Stimulated activated CD8-positive, alpha-beta memory T cell treated with anti-CD3 and anti-CD28 coated beads, Interleukin-4, amount 100 ng/mL, for 1 hour (primary cell): ENCODE data around the gene RUBCNL.
"Not testable (repeated sequence)": the region's sequence is repeated elsewhere in the genome, so short reads cannot be mapped to it uniquely, and the experiment has no call there.

ENCODE experiments used
- DNase-seq, 2 donors: peaks; one replicate each; pipeline ENCODE4 v3.0.0-alpha.2; 2020; ENCODE audit warnings: low read depth in 2 of 2, low spot score in 1 of 2

Gene RUBCNL

GRCh38 chr13:46377554-46377953, 9.5 kb downstream of the RUBCNL start:
- no peak for DNase-seq

DNA sequence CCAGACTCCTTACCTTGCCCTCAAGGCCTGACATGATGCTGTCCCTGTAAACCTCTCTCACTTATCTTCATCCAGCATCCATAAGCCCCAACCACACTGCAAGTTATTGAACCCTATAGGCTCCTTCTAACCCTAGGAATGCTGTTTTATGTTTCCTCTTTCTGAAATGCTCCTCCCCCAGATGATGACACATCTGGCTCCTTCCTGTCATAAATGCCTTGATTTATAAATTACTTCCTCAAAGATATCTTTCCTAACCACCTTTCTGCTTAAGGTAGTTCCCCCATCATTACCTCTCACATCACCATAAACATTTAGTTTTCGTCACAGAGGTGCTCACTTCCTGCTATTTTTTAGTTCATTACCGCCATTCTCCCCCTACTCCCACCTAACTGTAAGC, 12.3 kb downstream of the RUBCNL start:
- no peak for DNase-seq

GRCh38 chr13:46373623-46374022, 13.4 kb downstream of the RUBCNL start:
- no peak for DNase-seq

DNA sequence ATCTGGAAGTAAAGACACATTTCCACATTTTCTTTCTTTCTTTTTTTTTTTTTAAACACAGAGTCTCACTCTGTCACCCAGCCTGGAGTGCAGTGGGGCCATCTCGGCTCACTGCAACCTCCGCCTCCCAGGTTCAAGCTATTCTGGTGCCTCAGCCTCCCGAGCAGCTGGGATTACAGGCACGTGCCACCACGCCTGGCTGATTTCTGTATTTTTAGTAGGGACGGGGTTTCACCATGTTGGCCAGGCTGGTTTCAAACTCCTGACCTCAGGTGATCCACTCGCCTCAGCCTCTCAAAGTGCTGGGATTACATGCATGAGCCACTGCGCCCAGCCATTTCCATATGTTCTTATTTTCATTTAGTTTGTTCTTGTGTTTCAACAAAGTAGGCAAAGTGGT, 14.1 kb downstream of the RUBCNL start:
- DNase-seq = not testable (repeated sequence)

GRCh38 chr13:46372071-46372470, 15.0 kb downstream of the RUBCNL start:
- no peak for DNase-seq

GRCh38 chr13:46369506-46370277, 17.4 kb downstream of the RUBCNL start:
- DNase-seq = no peak

DNA sequence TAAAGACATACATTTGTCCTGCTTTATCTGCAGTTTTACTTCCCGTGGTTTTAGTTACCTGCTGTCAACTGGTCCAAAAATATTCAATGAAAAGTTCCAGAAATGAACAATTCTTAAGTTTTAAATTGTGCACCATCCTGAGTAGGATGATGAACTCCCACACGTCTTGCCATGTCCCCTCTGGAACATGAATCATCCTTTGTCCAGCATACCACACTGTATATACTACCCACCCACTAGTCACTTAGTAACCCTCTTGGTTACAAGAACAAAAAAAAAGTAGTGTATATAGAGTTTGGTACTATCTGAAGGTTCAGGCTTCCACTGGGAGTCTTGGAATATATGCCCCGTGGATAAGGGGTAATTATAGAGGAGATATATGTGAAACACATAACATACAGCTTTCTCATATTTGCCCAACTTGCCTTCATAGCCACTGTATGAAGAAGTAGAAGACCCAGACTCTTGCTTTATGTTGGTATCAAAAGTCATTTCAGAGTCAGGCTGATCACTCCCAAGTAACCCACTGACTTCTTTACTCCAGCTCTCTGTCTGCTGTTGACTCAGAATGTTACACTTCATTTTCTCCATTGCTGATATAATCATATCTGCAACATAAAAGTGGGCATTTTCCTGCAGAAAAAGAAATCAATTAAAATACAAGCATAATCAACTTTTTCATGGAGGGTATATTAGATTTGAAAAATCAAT, 19.3 kb downstream of the RUBCNL start:
- DNase-seq = no peak

- DNase-seq = no peak
Measured at GRCh38 chr13:46361276-46361934, 25.6 kb downstream of the RUBCNL start.

GRCh38 chr13:46360604-46361003, 26.4 kb downstream of the RUBCNL start:
- no peak for DNase-seq

DNA sequence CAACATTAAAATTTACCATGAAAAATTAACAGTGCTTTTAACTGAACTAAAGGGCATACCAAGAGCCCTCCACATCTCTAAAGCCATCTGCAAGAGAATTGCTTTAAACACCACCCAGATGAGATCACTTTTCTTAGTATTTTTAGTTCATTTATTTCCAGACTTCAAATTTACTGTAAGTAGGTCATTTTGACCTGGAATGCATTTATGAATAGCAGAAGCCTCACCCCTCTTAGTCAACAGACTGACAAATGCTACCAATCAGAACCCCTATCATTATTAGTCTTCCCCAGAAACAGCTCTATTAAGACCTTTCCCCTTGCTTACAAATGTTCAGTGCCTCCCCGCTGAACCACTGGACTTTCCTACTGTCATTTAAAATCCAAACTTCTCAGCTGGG, 27.3 kb downstream of the RUBCNL start:
- DNase-seq = no peak

DNA sequence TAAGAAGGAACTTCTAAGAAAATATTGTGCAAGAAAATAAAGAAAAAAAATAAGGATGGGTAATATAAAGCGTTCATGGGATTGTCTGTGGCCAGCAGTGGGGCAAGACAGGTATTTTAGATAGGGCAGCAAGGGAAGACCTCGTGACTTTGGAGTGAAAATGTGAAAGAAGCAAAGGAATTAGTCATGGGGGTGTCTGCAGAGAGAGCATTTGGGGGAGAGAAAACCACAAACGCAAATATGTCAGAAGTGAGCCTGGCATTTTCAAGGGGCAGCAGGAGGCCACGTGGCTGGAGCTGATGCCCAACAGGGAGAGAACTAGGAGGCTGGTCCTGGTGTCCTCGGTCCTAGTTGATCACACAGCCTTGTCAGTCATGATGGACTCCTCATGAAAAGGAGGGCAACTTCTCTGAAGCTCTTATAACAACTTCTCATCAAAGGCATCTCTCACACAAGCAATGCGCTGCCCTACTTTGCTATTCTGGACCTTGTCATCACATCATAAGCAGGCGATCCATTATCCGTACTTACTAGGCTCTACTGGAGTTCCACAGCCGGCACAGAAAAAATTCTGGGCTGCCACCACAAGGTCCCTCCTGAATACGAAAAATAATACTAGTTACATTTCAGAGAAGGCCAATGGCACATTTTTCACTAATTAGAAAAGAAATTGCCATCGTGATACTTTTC, 31.0 kb downstream of the RUBCNL start:
- no peak for DNase-seq

DNA sequence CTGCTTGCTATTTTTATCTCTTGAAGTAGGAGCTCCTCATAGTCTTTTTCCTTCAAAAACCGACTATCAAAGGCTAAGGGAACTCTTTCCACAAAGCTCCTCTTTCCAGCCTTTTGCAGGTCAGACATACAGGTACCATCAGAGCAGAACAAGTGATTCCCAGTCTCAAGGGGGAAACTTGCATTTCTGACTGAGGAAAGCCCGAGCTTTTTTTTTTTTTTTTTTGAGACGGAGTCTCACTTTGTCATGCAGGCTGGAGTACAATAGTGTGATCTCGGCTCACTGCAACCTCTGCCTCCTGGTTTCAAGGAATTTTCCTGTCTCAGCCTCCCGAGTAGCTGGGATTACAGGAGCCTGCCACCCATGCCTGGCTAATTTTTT, 32.0 kb downstream of the RUBCNL start:
- no peak for DNase-seq

- no peak for DNase-seq
Measured at GRCh38 chr13:46354156-46355087, 32.6 kb downstream of the RUBCNL start.

DNA sequence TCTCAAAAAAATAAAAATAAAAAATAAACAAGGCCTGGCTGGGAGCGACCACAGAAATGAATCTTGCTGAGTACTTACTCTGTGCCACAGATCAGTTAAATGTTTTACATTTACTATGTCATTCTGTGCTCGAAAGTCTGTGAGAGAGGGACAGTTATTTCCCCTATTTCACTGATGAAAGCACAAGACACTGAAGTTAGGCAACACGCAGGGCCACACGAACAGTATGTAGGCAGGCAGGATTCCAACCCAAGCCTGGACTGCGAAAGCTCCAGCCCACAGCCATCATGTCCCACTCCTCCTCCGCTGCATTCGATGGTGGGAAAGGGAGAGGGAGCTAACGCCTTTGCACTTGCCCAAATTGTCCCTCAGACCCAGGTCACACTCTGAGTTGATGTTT, 34.2 kb downstream of the RUBCNL start:
- DNase-seq = no peak

- no peak for DNase-seq
Measured at GRCh38 chr13:46350003-46350402, 37.0 kb downstream of the RUBCNL start.

DNA sequence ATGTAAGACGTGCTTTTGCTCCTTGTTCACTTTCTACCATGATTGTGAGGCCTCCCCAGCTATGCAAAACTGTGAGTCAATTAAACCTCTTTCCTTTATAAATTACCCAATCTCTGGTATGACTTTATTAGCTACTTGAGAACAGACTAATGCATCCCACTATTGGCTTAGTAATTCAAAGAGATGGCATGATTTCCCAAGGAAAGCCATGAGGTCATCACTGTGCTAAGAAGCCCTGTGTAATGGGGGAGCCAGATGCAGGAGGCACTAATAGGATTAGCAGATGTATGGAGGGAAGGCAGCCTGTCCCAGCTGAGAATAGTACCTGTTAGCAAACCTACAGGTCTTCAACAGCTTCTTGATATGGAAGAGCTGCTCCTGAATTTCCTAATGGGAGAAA, 38.1 kb downstream of the RUBCNL start:
- no peak for DNase-seq

DNA sequence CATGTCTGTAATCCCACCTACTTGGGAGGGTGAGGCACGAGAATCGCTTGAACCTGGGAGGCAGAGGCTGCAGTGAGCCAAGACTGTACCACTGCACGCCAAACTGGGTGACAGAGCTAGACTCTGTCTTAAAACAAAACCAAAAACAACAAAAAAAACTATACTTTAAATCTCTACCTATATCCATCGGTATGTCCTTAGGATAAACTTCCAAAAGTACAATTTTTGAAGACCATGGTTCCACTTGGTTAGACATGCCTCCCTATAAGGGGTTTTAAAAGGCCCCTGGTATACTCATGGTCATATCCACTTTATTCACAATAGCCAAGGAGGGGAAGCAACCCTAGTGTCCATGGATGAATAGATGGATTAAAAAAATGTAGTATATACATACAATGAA, 39.8 kb downstream of the RUBCNL start:
- DNase-seq = no peak

DNA sequence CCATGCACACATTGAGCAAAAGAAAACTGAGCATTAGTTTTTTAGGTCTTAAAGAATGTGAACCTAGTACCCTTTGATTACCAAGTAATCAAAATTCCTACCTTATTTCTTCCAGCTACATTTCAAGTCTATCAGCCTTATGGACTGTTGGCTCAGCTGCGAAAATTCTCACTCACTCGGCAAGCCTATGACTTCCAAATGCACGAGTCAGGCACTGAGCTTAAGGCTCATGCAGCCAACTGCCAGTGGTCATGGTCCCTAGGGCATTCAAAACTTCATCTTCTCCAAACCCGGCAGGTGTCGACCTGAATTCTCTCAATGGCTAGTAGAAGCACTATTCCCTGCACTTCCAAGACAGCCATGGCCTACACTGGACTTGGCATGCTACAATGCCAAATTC, 41.2 kb downstream of the RUBCNL start:
- DNase-seq = no peak

- no peak for DNase-seq
Measured at GRCh38 chr13:46345398-46345797, 41.7 kb downstream of the RUBCNL start.

- no peak for DNase-seq
Measured at GRCh38 chr13:46343279-46343994, 43.6 kb downstream of the RUBCNL start.
